DND-41 (cell line): Measurements from ENCODE around the gene RBKS.

Experiments used
- EZH2 ChIP-seq: IDR thresholded peaks from 3 replicates; pipeline ENCODE4 v1.6.1; 2012; ENCODE audit warnings: borderline replicate concordance, low read depth, mild to moderate bottlenecking, moderate library complexity, low read length, inconsistent platforms; ENCODE audit not compliant: severe bottlenecking
- TF ChIP-seq, protein P1 (sequence below): IDR thresholded peaks from 2 replicates; pipeline ENCODE4 v1.5.1; 2012; ENCODE audit warnings: borderline replicate concordance, low read length, moderate library complexity, mild to moderate bottlenecking; ENCODE audit not compliant: poor library complexity, severe bottlenecking; ENCODE audit errors: extremely low read depth

DNA sequence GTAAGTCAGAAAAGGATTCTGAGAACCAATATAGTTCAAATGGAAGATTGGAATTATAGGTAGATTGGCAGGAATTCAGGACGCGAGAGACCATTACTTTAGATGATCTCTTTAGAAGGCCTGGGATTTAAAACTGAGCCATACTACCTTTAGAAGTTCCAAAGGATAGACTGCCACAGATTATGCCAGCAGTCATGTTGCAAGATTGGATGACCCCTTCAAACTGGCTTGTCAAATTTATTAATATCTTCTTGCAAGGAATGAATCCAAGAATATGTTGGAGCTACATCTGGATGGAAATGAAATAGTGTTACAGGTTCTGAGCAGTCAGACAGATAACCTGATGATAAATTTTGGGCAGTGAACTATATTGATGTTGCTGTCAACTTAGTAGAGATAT, 22.3 kb upstream of the RBKS start:
- TF ChIP-seq, protein P1, sequence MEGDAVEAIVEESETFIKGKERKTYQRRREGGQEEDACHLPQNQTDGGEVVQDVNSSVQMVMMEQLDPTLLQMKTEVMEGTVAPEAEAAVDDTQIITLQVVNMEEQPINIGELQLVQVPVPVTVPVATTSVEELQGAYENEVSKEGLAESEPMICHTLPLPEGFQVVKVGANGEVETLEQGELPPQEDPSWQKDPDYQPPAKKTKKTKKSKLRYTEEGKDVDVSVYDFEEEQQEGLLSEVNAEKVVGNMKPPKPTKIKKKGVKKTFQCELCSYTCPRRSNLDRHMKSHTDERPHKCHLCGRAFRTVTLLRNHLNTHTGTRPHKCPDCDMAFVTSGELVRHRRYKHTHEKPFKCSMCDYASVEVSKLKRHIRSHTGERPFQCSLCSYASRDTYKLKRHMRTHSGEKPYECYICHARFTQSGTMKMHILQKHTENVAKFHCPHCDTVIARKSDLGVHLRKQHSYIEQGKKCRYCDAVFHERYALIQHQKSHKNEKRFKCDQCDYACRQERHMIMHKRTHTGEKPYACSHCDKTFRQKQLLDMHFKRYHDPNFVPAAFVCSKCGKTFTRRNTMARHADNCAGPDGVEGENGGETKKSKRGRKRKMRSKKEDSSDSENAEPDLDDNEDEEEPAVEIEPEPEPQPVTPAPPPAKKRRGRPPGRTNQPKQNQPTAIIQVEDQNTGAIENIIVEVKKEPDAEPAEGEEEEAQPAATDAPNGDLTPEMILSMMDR: no peak
- TF ChIP-seq EZH2: no peak
